Neural progenitor cell (in vitro differentiated cells): Measurements from ENCODE around the gene OR2T6. TPM values are rescaled to one million over a fixed set of nuclear protein-coding genes. Genes with fewer than 3 reads are reported as not detected.

ENCODE experiments used
- DNase-seq: peaks from one replicate; pipeline ENCODE4 v3.0.0-alpha.2; 2016; ENCODE audit warnings: low spot score
- H2AFZ ChIP-seq: fragments of 200-600 bp; sonication (generic); replicated peaks from 2 replicates; pipeline ENCODE4 v1.6.1; 2016; ENCODE audit warnings: antibody characterized with exemption
- H3F3A ChIP-seq: fragments of 200-600 bp; sonication (generic); 2 replicates; pipeline ENCODE4 v1.6.1; 2016; ENCODE audit warnings: antibody characterized with exemption, low read depth
- H3K27ac ChIP-seq: fragments of 200-600 bp; sonication (generic); 2 replicates; pipeline ENCODE4 v1.5.1; 2016; ENCODE audit warnings: mild to moderate bottlenecking
- H3K27me3 ChIP-seq: fragments of 200-600 bp; sonication (generic); 2 replicates; pipeline ENCODE4 v1.6.1; 2016; ENCODE audit warnings: mild to moderate bottlenecking, moderate library complexity
- H3K36me3 ChIP-seq: fragments of 200-600 bp; sonication (generic); 2 replicates; pipeline ENCODE4 v1.5.1; 2016
- H3K4me1 ChIP-seq: fragments of 200-600 bp; sonication (generic); 2 replicates; pipeline ENCODE4 v1.6.1; 2016; ENCODE audit warnings: mixed run types
- H3K4me2 ChIP-seq: fragments of 200-600 bp; sonication (generic); 2 replicates; pipeline ENCODE4 v1.6.1; 2016
- H3K4me3 ChIP-seq: fragments of 200-600 bp; sonication (generic); 2 replicates; pipeline ENCODE4 v1.5.1; 2016
- H3K79me2 ChIP-seq: fragments of 200-600 bp; sonication (generic); 2 replicates; pipeline ENCODE4 v1.6.1; 2016; ENCODE audit warnings: low read depth
- H3K9ac ChIP-seq: fragments of 200-600 bp; sonication (generic); 2 replicates; pipeline ENCODE4 v1.6.1; 2016
- H3K9me3 ChIP-seq: fragments of 200-600 bp; sonication (generic); 2 replicates; pipeline ENCODE4 v1.5.1; 2016; ENCODE audit warnings: low read depth
- H4K20me1 ChIP-seq: fragments of 200-600 bp; sonication (generic); 2 replicates; pipeline ENCODE4 v1.6.1; 2016; ENCODE audit warnings: low read depth
- H3K27ac Mint-ChIP-seq: 3 replicates; pipeline ENCODE4 v1.8.0; 2021; ENCODE audit warnings: mixed read lengths
- H3K27me3 Mint-ChIP-seq: 2 replicates; pipeline ENCODE4 v1.8.0; 2022; ENCODE audit warnings: low read depth, mild to moderate bottlenecking, inconsistent platforms, moderate library complexity, mixed read lengths; ENCODE audit not compliant: insufficient read depth
- H3K36me3 Mint-ChIP-seq: 3 replicates; pipeline ENCODE4 v1.8.0; 2021; ENCODE audit warnings: mixed read lengths
- H3K4me1 Mint-ChIP-seq: 3 replicates; pipeline ENCODE4 v1.8.0; 2021; ENCODE audit warnings: mixed read lengths
- H3K4me3 Mint-ChIP-seq: 3 replicates; pipeline ENCODE4 v1.8.0; 2021; ENCODE audit warnings: mild to moderate bottlenecking, moderate library complexity, mixed read lengths
- H3K9me3 Mint-ChIP-seq: 3 replicates; pipeline ENCODE4 v1.8.0; 2020; ENCODE audit warnings: mixed read lengths
- EZH2 ChIP-seq: fragments of 200-600 bp; sonication (generic); IDR thresholded peaks from 2 replicates; pipeline ENCODE4 v1.6.1; 2017; ENCODE audit warnings: antibody characterized with exemption, mild to moderate bottlenecking, moderate library complexity
- EZH2phosphoT487 ChIP-seq: fragments of 200-600 bp; sonication (generic); IDR thresholded peaks from 2 replicates; pipeline ENCODE4 v1.6.1; 2017; ENCODE audit warnings: antibody characterized with exemption
- total RNA-seq: library from RNA; depleted of rRNA; stranded (reverse); fragments of >200 nt; gene quantifications from 2 replicates; pipeline ENCODE4 v1.2.3, GENCODE V29; 2015; ENCODE audit warnings: low replicate concordance
- TF ChIP-seq, protein P1 (sequence below): fragments of 200-600 bp; sonication (generic); IDR thresholded peaks from 2 replicates; pipeline ENCODE4 v1.5.1; 2017; ENCODE audit warnings: antibody characterized with exemption, mild to moderate bottlenecking

OR2T6 gene
- total RNA-seq, 1 donor from 2014 or later = not detected

- Histone ChIP-seq H3K79me2 (no peaks in the 10 kb centered on the region), H4K20me1 (no peaks in the 10 kb centered on the region), H3K9me3 (peaks cover 32% of the 10 kb centered on the region), H3K36me3 (no peaks in the 10 kb centered on the region), H3K27me3 (no peaks in the 10 kb centered on the region), H3K9ac (no peak overlapping the region), H3K4me1 (no peaks in the 10 kb centered on the region), H3K27ac (no peak overlapping the region), H3F3A (no peaks in the 10 kb centered on the region), H3K4me3 (no peak overlapping the region), H2AFZ (no peak overlapping the region), H3K4me2 (no peak overlapping the region)
- TF ChIP-seq, protein P1, sequence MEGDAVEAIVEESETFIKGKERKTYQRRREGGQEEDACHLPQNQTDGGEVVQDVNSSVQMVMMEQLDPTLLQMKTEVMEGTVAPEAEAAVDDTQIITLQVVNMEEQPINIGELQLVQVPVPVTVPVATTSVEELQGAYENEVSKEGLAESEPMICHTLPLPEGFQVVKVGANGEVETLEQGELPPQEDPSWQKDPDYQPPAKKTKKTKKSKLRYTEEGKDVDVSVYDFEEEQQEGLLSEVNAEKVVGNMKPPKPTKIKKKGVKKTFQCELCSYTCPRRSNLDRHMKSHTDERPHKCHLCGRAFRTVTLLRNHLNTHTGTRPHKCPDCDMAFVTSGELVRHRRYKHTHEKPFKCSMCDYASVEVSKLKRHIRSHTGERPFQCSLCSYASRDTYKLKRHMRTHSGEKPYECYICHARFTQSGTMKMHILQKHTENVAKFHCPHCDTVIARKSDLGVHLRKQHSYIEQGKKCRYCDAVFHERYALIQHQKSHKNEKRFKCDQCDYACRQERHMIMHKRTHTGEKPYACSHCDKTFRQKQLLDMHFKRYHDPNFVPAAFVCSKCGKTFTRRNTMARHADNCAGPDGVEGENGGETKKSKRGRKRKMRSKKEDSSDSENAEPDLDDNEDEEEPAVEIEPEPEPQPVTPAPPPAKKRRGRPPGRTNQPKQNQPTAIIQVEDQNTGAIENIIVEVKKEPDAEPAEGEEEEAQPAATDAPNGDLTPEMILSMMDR = no peak
- Mint-ChIP-seq H3K4me3 (no peak overlapping the region), H3K27me3 (no peaks in the 10 kb centered on the region), H3K4me1 (no peaks in the 10 kb centered on the region), H3K27ac (no peak overlapping the region), H3K36me3 (no peaks in the 10 kb centered on the region), H3K9me3 (peaks cover 46% of the 10 kb centered on the region)
- DNase-seq = no peak
These were observed 3.2 kb upstream of the OR2T6 start for GRCh38 chr1:248372394-248372793.

DNA sequence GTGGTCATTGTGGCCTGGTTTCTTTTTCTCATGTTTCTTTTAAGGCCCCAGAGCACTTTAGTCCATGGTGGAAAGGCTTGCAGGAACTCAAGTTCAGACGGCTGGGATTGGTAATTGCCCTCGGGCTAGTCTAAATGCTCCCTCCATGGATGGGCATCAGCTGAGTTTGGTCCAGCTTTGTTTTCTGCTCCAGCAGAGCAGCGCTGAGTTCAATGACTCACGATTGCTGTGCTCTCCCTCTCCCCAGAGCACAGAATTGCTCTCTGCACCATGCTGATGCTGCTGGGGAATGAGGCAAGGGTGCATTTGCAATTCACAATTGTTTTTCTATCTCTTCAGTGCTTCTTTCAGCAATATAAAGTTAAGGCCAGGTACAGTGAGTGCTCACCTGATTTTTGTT is 1.8 kb upstream of the OR2T6 start:
- DNase-seq = no peak
- H3F3A ChIP-seq = no peaks in the 10 kb centered on the region
- Mint-ChIP-seq H3K27ac (no peak overlapping the region), H3K36me3 (no peaks in the 10 kb centered on the region), H3K4me3 (no peak overlapping the region), H3K4me1 (no peaks in the 10 kb centered on the region), H3K9me3 (peaks cover 43% of the 10 kb centered on the region), H3K27me3 (no peaks in the 10 kb centered on the region)
- no peaks in the 10 kb centered on the region for H3K27me3 ChIP-seq
- H3K4me2 ChIP-seq = no peak overlapping the region
- H3K36me3 ChIP-seq = no peaks in the 10 kb centered on the region
- H3K4me1 ChIP-seq = no peaks in the 10 kb centered on the region
- no peaks in the 10 kb centered on the region for H4K20me1 ChIP-seq
- no peak for TF ChIP-seq EZH2
- H3K9me3 ChIP-seq = peaks cover 34% of the 10 kb centered on the region
- no peaks in the 10 kb centered on the region for H3K79me2 ChIP-seq
- no peak overlapping the region for H3K9ac ChIP-seq
- no peak overlapping the region for H3K4me3 ChIP-seq
- no peak overlapping the region for H3K27ac ChIP-seq
- no peak overlapping the region for H2AFZ ChIP-seq

DNA sequence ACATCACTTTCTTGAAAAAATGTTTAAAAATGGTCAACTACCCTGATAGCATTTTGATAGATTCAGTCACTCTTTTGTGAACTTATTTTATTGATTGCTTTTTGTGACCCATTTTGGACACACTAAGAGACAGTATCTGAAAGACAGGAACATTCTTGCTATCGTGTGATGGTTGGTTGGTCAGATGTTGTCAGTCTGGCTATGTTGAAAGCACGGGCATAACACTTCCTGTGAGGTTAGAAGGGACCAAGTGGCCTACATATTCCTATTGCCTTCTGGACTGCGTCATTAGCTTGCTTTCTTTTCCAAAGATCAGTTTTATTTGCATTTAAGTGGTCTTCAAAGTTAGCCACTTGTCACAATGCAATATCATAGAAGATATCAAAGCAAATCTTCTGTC is 1.4 kb downstream of the OR2T6 start:
- Histone ChIP-seq H3K9me3 (peaks cover 33% of the 10 kb centered on the region), H3K79me2 (no peaks in the 10 kb centered on the region), H2AFZ (no peak overlapping the region), H3F3A (no peaks in the 10 kb centered on the region), H3K27me3 (no peaks in the 10 kb centered on the region), H3K9ac (no peak overlapping the region), H4K20me1 (no peaks in the 10 kb centered on the region), H3K36me3 (no peaks in the 10 kb centered on the region), H3K4me2 (no peak overlapping the region), H3K4me1 (no peaks in the 10 kb centered on the region), H3K27ac (no peak overlapping the region), H3K4me3 (no peak overlapping the region)
- H3K4me3 Mint-ChIP-seq = no peak overlapping the region
- H3K4me1 Mint-ChIP-seq = no peaks in the 10 kb centered on the region
- H3K36me3 Mint-ChIP-seq = no peaks in the 10 kb centered on the region
- H3K27me3 Mint-ChIP-seq = no peaks in the 10 kb centered on the region
- no peak overlapping the region for H3K27ac Mint-ChIP-seq
- no peak for TF ChIP-seq EZH2
- no peak for TF ChIP-seq EZH2phosphoT487
- TF ChIP-seq, protein P1 = no peak
- peaks cover 26% of the 10 kb centered on the region for H3K9me3 Mint-ChIP-seq
- DNase-seq = no peak

- peaks cover 35% of the 10 kb centered on the region for H3K9me3 ChIP-seq
- H3K4me1 Mint-ChIP-seq = no peaks in the 10 kb centered on the region
- TF ChIP-seq, protein P1 = no peak
- TF ChIP-seq EZH2phosphoT487 (no peak), EZH2 (no peak)
- H3K4me3 Mint-ChIP-seq = no peak overlapping the region
- H3K4me2 ChIP-seq = no peak overlapping the region
- H3F3A ChIP-seq = no peaks in the 10 kb centered on the region
- no peaks in the 10 kb centered on the region for H3K36me3 Mint-ChIP-seq
- H3K4me3 ChIP-seq = no peak overlapping the region
- H3K36me3 ChIP-seq = no peaks in the 10 kb centered on the region
- no peaks in the 10 kb centered on the region for H3K27me3 Mint-ChIP-seq
- no peak for DNase-seq
- no peaks in the 10 kb centered on the region for H3K27me3 ChIP-seq
- no peak overlapping the region for H3K27ac Mint-ChIP-seq
- H3K9ac ChIP-seq = no peak overlapping the region
- no peak overlapping the region for H2AFZ ChIP-seq
- peaks cover 7% of the 10 kb centered on the region for H3K9me3 Mint-ChIP-seq
- no peaks in the 10 kb centered on the region for H4K20me1 ChIP-seq
- no peaks in the 10 kb centered on the region for H3K79me2 ChIP-seq
- no peak overlapping the region for H3K27ac ChIP-seq
- no peaks in the 10 kb centered on the region for H3K4me1 ChIP-seq
These were observed 5.3 kb downstream of the OR2T6 start for GRCh38 chr1:248380854-248381253.
